HepG2 (cell line): Measurements from ENCODE around the gene UCN3.

Experiments
- BCL3 ChIP-seq: sonication (generic); formaldehyde crosslinking; IDR thresholded peaks from 2 replicates; pipeline ENCODE4 v1.5.1; 2020; ENCODE audit warnings: mild to moderate bottlenecking, missing genetic modification reagents, moderate library complexity
- CTCF ChIP-seq: sonication (generic); formaldehyde crosslinking; IDR thresholded peaks from 2 replicates; pipeline ENCODE4 v1.5.0; 2020; ENCODE audit warnings: mild to moderate bottlenecking, missing genetic modification reagents, moderate library complexity
- SIN3A ChIP-seq: IDR thresholded peaks from 2 replicates; pipeline ENCODE4 v1.6.1; 2011; ENCODE audit warnings: low read depth, mild to moderate bottlenecking, control low read depth, low read length, borderline replicate concordance
- TCF12 ChIP-seq, 2 experiments: fragments of 450-650 bp in 1 of 2; sonication (generic) in 1 of 2; formaldehyde crosslinking in 1 of 2; IDR thresholded peaks; 2 replicates each; pipeline versions ENCODE4 v1.6.1 to v1.8.0; 2017 to 2022; ENCODE audit warnings: antibody characterized with exemption in 1 of 2, mild to moderate bottlenecking in 1 of 2, missing genetic modification reagents in 1 of 2, moderate library complexity in 1 of 2
- ZNF616 ChIP-seq: sonication (generic); formaldehyde crosslinking; IDR thresholded peaks from 2 replicates; pipeline ENCODE4 v1.5.0; 2020; ENCODE audit warnings: low read depth, mild to moderate bottlenecking, missing genetic modification reagents

GRCh38 chr10:5381187-5381586, 16.4 kb downstream of the UCN3 start:
- TF ChIP-seq BCL3 (CRISPR knock-in tag): no peak
- TF ChIP-seq TCF12 (IDR thresholded peaks at IDR 0.05): no peak
- TF ChIP-seq TCF12 (CRISPR knock-in tag; IDR thresholded peaks at IDR 0.05): no peak
- no peak for TF ChIP-seq CTCF (CRISPR knock-in tag)
- no peak for TF ChIP-seq SIN3A
- TF ChIP-seq ZNF616 (CRISPR knock-in tag): no peak
